HepG2 (cell line): ENCODE results near the gene NFE2L1. TPM values are rescaled to one million over a fixed set of nuclear protein-coding genes. Genes with fewer than 3 reads are reported as not detected.

ENCODE experiments used
- ARID2 ChIP-seq: sonication (generic); formaldehyde crosslinking; IDR thresholded peaks from 2 replicates; pipeline ENCODE4 v1.8.1; 2022; ENCODE audit warnings: mild to moderate bottlenecking, missing genetic modification reagents, borderline replicate concordance
- ATF7 ChIP-seq, 2 experiments: fragments of 450-650 bp in 1 of 2; sonication (generic) in 1 of 2; formaldehyde crosslinking in 1 of 2; IDR thresholded peaks; 2 replicates each; pipeline versions ENCODE4 v1.4.0 to v1.6.1; 2016 to 2020; ENCODE audit warnings: antibody characterized with exemption in 1 of 2, mild to moderate bottlenecking in 1 of 2, missing genetic modification reagents in 1 of 2
- ATRX ChIP-seq: sonication (generic); formaldehyde crosslinking; IDR thresholded peaks from 2 replicates; pipeline ENCODE4 v1.4.0; 2020; ENCODE audit warnings: missing genetic modification reagents, borderline replicate concordance
- BRCA1 ChIP-seq: sonication (generic); formaldehyde crosslinking; IDR thresholded peaks from 2 replicates; pipeline ENCODE4 v1.4.0; 2020; ENCODE audit warnings: missing genetic modification reagents
- CCDC6 ChIP-seq: sonication (generic); formaldehyde crosslinking; IDR thresholded peaks from 2 replicates; pipeline ENCODE4 v1.8.1; 2022; ENCODE audit warnings: mild to moderate bottlenecking, missing genetic modification reagents, moderate library complexity
- CREM ChIP-seq, 2 experiments: sonication (generic) in 1 of 2; formaldehyde crosslinking in 1 of 2; IDR thresholded peaks; 2 replicates each; pipeline versions ENCODE4 v1.4.0 to v1.6.1; 2016 to 2020; ENCODE audit warnings: antibody characterized with exemption in 1 of 2, mild to moderate bottlenecking in 1 of 2, missing genetic modification reagents in 1 of 2
- ERF ChIP-seq: IDR thresholded peaks from 2 replicates; pipeline ENCODE4 v1.6.1; 2018; ENCODE audit warnings: missing biosample characterization, missing genetic modification reagents
- FOXC1 ChIP-seq: sonication (generic); formaldehyde crosslinking; IDR thresholded peaks from 2 replicates; pipeline ENCODE4 v1.8.0; 2022; ENCODE audit warnings: mild to moderate bottlenecking, missing genetic modification reagents, borderline replicate concordance
- HNRNPL ChIP-seq: fragments of 200-400 bp; formaldehyde crosslinking; IDR thresholded peaks from 2 replicates; pipeline ENCODE4 v1.6.1; 2017; ENCODE audit warnings: mild to moderate bottlenecking, low read depth, low read length
- KLF11 ChIP-seq: IDR thresholded peaks from 2 replicates; pipeline ENCODE4 v1.6.1; 2016; ENCODE audit warnings: missing compliant biosample characterization
- MAFK ChIP-seq, 2 experiments: IDR thresholded peaks in 1 of 2; conservative IDR thresholded peaks in 1 of 2; 2 replicates each; pipeline ENCODE4 v1.6.1; 2011; ENCODE audit warnings: improper control_type of control experiment in 2 of 2, low read length in 2 of 2
- NONO ChIP-seq, 2 experiments: fragments of 450-650 bp in 1 of 2; sonication (generic) in 1 of 2; formaldehyde crosslinking in 1 of 2; IDR thresholded peaks in 1 of 2; conservative IDR thresholded peaks in 1 of 2; 2 replicates each; pipeline versions ENCODE4 v1.6.1 to v1.8.0; 2017 to 2022; ENCODE audit warnings: mild to moderate bottlenecking in 1 of 2, missing genetic modification reagents in 1 of 2, moderate library complexity in 1 of 2
- NR1H2 ChIP-seq: sonication (generic); formaldehyde crosslinking; IDR thresholded peaks from 2 replicates; pipeline ENCODE4 v1.8.1; 2022; ENCODE audit warnings: low read depth, missing genetic modification reagents, borderline replicate concordance
- PHF8 ChIP-seq: sonication (generic); formaldehyde crosslinking; IDR thresholded peaks from 2 replicates; pipeline ENCODE4 v1.5.0; 2020; ENCODE audit warnings: missing genetic modification reagents
- PRMT3 ChIP-seq: sonication (generic); formaldehyde crosslinking; IDR thresholded peaks from 2 replicates; pipeline ENCODE4 v1.8.1; 2022; ENCODE audit warnings: low read depth, mild to moderate bottlenecking, moderate library complexity, missing genetic modification reagents, borderline replicate concordance
- RBM39 ChIP-seq: fragments of 200-400 bp; formaldehyde crosslinking; IDR thresholded peaks from one replicate; pipeline ENCODE4 v1.6.1; 2018; ENCODE audit warnings: antibody characterized with exemption, mild to moderate bottlenecking, low read depth, low read length; ENCODE audit not compliant: poor library complexity, severe bottlenecking
- SMAD3 ChIP-seq: sonication (generic); formaldehyde crosslinking; IDR thresholded peaks from 2 replicates; pipeline ENCODE4 v1.4.0; 2020; ENCODE audit warnings: missing genetic modification reagents
- TFAP4 ChIP-seq: sonication (generic); IDR thresholded peaks from 2 replicates; pipeline ENCODE4 v1.6.1; 2016; ENCODE audit warnings: low read depth, borderline replicate concordance
- TMF1 ChIP-seq: sonication (generic); formaldehyde crosslinking; IDR thresholded peaks from 2 replicates; pipeline ENCODE4 v1.8.1; 2022; ENCODE audit warnings: low read depth, missing genetic modification reagents
- ZMAT3 ChIP-seq: sonication (generic); formaldehyde crosslinking; conservative IDR thresholded peaks from 2 replicates; pipeline ENCODE4 v1.7.0; 2021; ENCODE audit warnings: missing genetic modification reagents
- ZMYM2 ChIP-seq: sonication (generic); formaldehyde crosslinking; IDR thresholded peaks from 2 replicates; pipeline ENCODE4 v1.8.0; 2022; ENCODE audit warnings: mild to moderate bottlenecking, missing genetic modification reagents
- ZMYM4 ChIP-seq: sonication (generic); formaldehyde crosslinking; IDR thresholded peaks from 2 replicates; pipeline ENCODE4 v1.8.1; 2023; ENCODE audit warnings: mild to moderate bottlenecking, missing genetic modification reagents
- ZNF530 ChIP-seq: sonication (generic); formaldehyde crosslinking; IDR thresholded peaks from 2 replicates; pipeline ENCODE4 v1.5.0; 2020; ENCODE audit warnings: low read depth, mild to moderate bottlenecking, missing genetic modification reagents
- ZNF878 ChIP-seq: sonication (generic); formaldehyde crosslinking; IDR thresholded peaks from 2 replicates; pipeline ENCODE4 v1.8.1; 2023; ENCODE audit warnings: mild to moderate bottlenecking, missing genetic modification reagents, moderate library complexity
- ZNF883 ChIP-seq: sonication (generic); formaldehyde crosslinking; IDR thresholded peaks from 2 replicates; pipeline ENCODE4 v1.5.1; 2020; ENCODE audit warnings: mild to moderate bottlenecking, missing genetic modification reagents; ENCODE audit errors: not compliant biosample characterization
- ZSCAN21 ChIP-seq: sonication (generic); formaldehyde crosslinking; IDR thresholded peaks from 2 replicates; pipeline ENCODE4 v1.8.0; 2022; ENCODE audit warnings: mild to moderate bottlenecking, missing genetic modification reagents, moderate library complexity, borderline replicate concordance
- polyA plus RNA-seq, 8 experiments: library from polyadenylated mRNA; depleted of rRNA in 3 of 8; stranded (reverse) in 7 of 8; unstranded in 1 of 8; fragments of >200 nt; fragmentation: Illumina TruSeq in 4 of 8; extraction: Trizol in 4 of 8; gene quantifications; 2 replicates each; pipeline versions ENCODE4 v1.2.1 to v1.2.3, GENCODE V29; 2011 to 2016; ENCODE audit warnings: low read depth in 4 of 8, missing spikeins in 1 of 8, mixed read lengths in 1 of 8; ENCODE audit not compliant: insufficient read depth in 1 of 8
- total RNA-seq, 5 experiments: library from RNA; depleted of rRNA; stranded (reverse); fragments of >200 nt; fragmentation: Illumina TruSeq; extraction: Trizol; gene quantifications; 2 replicates each; pipeline ENCODE4 v1.2.3, GENCODE V29; 2016; ENCODE audit warnings: low read depth in 1 of 5
- TF ChIP-seq, protein P1 (sequence below): sonication (generic); formaldehyde crosslinking; IDR thresholded peaks from 2 replicates; pipeline ENCODE4 v1.4.0; 2020; ENCODE audit warnings: missing genetic modification reagents; ENCODE audit errors: not compliant biosample characterization

NFE2L1 gene
- total and polyA plus RNA-seq, 2 of the 13 experiments (the other 11 are each of a cell fraction or from before 2014, with no cell fraction given): 67.0 to 234 TPM

- TF ChIP-seq ZMYM4 (CRISPR knock-in tag) (peak; percentile 72), NONO (IDR thresholded peaks at IDR 0.05) (no peak), NONO (CRISPR knock-in tag; conservative IDR thresholded peaks at IDR 0.05) (peak; percentile 79), TFAP4 (peak; percentile 85), KLF11 (CRISPR knock-in tag) (0 out of 2 replicates have a peak, but pooled peaks have one; percentile 15), NR1H2 (no peak), ATRX (CRISPR knock-in tag) (no peak), ERF (peak; percentile 20; the same call in 1 of the 2 replicates), ZNF883 (CRISPR knock-in tag) (peak; percentile 49), ZMAT3 (CRISPR knock-in tag) (peak; percentile 65), ZMYM2 (CRISPR knock-in tag) (peak; percentile 33; the same call in 1 of the 2 replicates), SMAD3 (CRISPR knock-in tag) (peak; percentile 24; the same call in 1 of the 2 replicates), CCDC6 (CRISPR knock-in tag) (peak; percentile 76; the same call in 1 of the 2 replicates), MAFK (conservative IDR thresholded peaks at IDR 0.05 in 1 of 2, IDR thresholded peaks at IDR 0.05 in 1 of 2; ENCODE audit: low read length in 2 of 2) (no peak), FOXC1 (CRISPR knock-in tag) (peak; percentile 79; the same call in 1 of the 2 replicates), ARID2 (0 out of 2 replicates have a peak, but pooled peaks have one; percentile 45), ZSCAN21 (CRISPR knock-in tag) (peak; percentile 19; the same call in 1 of the 2 replicates), PRMT3 (CRISPR knock-in tag) (no peak), PHF8 (CRISPR knock-in tag) (peak; percentile 86), CREM (IDR thresholded peaks at IDR 0.05) (peak; percentile 75), CREM (CRISPR knock-in tag; IDR thresholded peaks at IDR 0.05) (no peak), BRCA1 (CRISPR knock-in tag) (peak; percentile 9; the same call in 1 of the 2 replicates), TMF1 (no peak), ZNF878 (CRISPR knock-in tag) (no peak), ATF7 (IDR thresholded peaks at IDR 0.05) (no peak), ATF7 (CRISPR knock-in tag; IDR thresholded peaks at IDR 0.05) (peak; percentile 74; the same call in 1 of the 2 replicates), HNRNPL (0 out of 2 replicates have a peak, but pooled peaks have one; percentile 65), RBM39 (peak; percentile 94), ZNF530 (CRISPR knock-in tag) (no peak)
- TF ChIP-seq, protein P1, sequence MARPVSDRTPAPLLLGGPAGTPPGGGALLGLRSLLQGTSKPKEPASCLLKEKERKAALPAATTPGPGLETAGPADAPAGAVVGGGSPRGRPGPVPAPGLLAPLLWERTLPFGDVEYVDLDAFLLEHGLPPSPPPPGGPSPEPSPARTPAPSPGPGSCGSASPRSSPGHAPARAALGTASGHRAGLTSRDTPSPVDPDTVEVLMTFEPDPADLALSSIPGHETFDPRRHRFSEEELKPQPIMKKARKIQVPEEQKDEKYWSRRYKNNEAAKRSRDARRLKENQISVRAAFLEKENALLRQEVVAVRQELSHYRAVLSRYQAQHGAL: peak; percentile 87
Observed at GRCh38 chr17:48107137-48108055, 59.2 kb downstream of the NFE2L1 start, which contains the start of gene SNX11 (continued).
